Measurements from ENCODE around the gene RAPGEF3.

The RAPGEF3 gene

GRCh38 chr12:47705566-47706425 lies 52.9 kb downstream of the RAPGEF3 start, which contains the start of gene RPAP3:
RPAP3 (minus strand) TSS chr12:47706030; CDS start chr12:47702840, 3,190 bp downstream.
- Mint-ChIP-seq H3K36me3 (ENCODE audit: low read depth) (peaks cover 19% of the 10 kb centered on the region), H3K4me1 (peaks cover 22% of the 10 kb centered on the region), H3K9me3 (no peaks in the 10 kb centered on the region), H3K27me3 (ENCODE audit: low read depth) (no peaks in the 10 kb centered on the region), H3K4me3 (peak within 1 kb of the TSS; percentile 80 to 90 (median 87)), H3K27ac (peak within 1 kb of the TSS; percentile 68 to 89 (median 77))
- TF ChIP-seq CTCF (IDR thresholded peaks at IDR 0.05; ENCODE audit: unreplicated experiment in 3 of 3), result peak; percentile 55 to 72 (median 68)

GRCh38 chr12:47705229-47705565 lies 53.5 kb downstream of the RAPGEF3 start:
- TF ChIP-seq CTCF (IDR thresholded peaks at IDR 0.05; ENCODE audit: unreplicated experiment in 3 of 3), result no peak
- peak overlapping the region; percentile 80 to 90 (median 87) for H3K4me3 Mint-ChIP-seq
- no peaks in the 10 kb centered on the region for H3K9me3 Mint-ChIP-seq
- no peaks in the 10 kb centered on the region for H3K27me3 Mint-ChIP-seq (ENCODE audit: low read depth)
- H3K27ac Mint-ChIP-seq, result peak overlapping the region; percentile 18 to 80 (median 68)
- H3K36me3 Mint-ChIP-seq (ENCODE audit: low read depth), result peaks cover 25% of the 10 kb centered on the region
- peaks cover 22% of the 10 kb centered on the region for H3K4me1 Mint-ChIP-seq

- Mint-ChIP-seq H3K4me3 (peak overlapping the region; percentile 80 to 90 (median 87)), H3K36me3 (ENCODE audit: low read depth) (peaks cover 30% of the 10 kb centered on the region)
- TF ChIP-seq CTCF (IDR thresholded peaks at IDR 0.05; ENCODE audit: unreplicated experiment in 3 of 3), result no peak
Observed at GRCh38 chr12:47704719-47705118, 54.0 kb downstream of the RAPGEF3 start.

GRCh38 chr12:47700263-47700662 lies 58.4 kb downstream of the RAPGEF3 start:
- Mint-ChIP-seq H3K4me3 (no peak overlapping the region), H3K27me3 (ENCODE audit: low read depth) (no peaks in the 10 kb centered on the region), H3K36me3 (ENCODE audit: low read depth) (peaks cover 64% of the 10 kb centered on the region), H3K9me3 (no peaks in the 10 kb centered on the region), H3K4me1 (peaks cover 18% of the 10 kb centered on the region), H3K27ac (no peak overlapping the region)
- TF ChIP-seq CTCF (IDR thresholded peaks at IDR 0.05; ENCODE audit: unreplicated experiment in 3 of 3), result no peak

More at GRCh38 chr12:47704719-47705118, 54.0 kb downstream of the RAPGEF3 start:
- peaks cover 22% of the 10 kb centered on the region for H3K4me1 Mint-ChIP-seq
- no peaks in the 10 kb centered on the region for H3K9me3 Mint-ChIP-seq
- H3K27me3 Mint-ChIP-seq (ENCODE audit: low read depth), result no peaks in the 10 kb centered on the region
- H3K27ac Mint-ChIP-seq, result peak overlapping the region; percentile 18 to 80 (median 68)

DNA sequence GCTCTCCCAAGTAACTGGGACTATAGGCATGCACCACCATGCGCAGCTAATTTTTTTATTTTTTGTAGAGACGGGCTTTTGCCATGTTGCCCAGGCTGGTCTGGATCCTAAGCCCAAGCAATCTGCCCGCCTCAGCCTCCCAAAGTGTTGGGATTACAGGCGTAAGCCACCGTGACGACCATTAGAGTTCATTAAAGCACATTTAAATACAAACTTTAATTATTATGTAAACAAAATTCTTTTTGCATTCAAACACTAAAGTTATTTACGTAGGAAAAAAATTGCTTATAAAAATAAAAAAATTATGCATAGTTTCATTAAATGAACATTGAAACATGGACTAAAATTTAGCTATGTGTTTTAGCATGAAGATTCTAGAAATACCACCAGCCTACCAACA lies 60.0 kb downstream of the RAPGEF3 start:
- TF ChIP-seq CTCF (IDR thresholded peaks at IDR 0.05; ENCODE audit: unreplicated experiment in 3 of 3), result no peak
- Mint-ChIP-seq H3K4me3 (no peak overlapping the region), H3K4me1 (peaks cover 11% of the 10 kb centered on the region), H3K27me3 (ENCODE audit: low read depth) (no peaks in the 10 kb centered on the region), H3K36me3 (ENCODE audit: low read depth) (peaks cover 75% of the 10 kb centered on the region), H3K9me3 (no peaks in the 10 kb centered on the region), H3K27ac (no peak overlapping the region)

- H3K4me3 Mint-ChIP-seq, result no peak overlapping the region
- H3K36me3 Mint-ChIP-seq (ENCODE audit: low read depth), result peaks cover 76% of the 10 kb centered on the region
- no peak overlapping the region for H3K27ac Mint-ChIP-seq
- no peaks in the 10 kb centered on the region for H3K27me3 Mint-ChIP-seq (ENCODE audit: low read depth)
- peaks cover 6% of the 10 kb centered on the region for H3K4me1 Mint-ChIP-seq
- TF ChIP-seq CTCF (IDR thresholded peaks at IDR 0.05; ENCODE audit: unreplicated experiment in 3 of 3), result no peak
- H3K9me3 Mint-ChIP-seq, result peaks cover 1% of the 10 kb centered on the region
Observed at GRCh38 chr12:47698055-47698454, 60.6 kb downstream of the RAPGEF3 start.
